Measurements from ENCODE around the gene ZBTB20.

The ZBTB20 gene

DNA sequence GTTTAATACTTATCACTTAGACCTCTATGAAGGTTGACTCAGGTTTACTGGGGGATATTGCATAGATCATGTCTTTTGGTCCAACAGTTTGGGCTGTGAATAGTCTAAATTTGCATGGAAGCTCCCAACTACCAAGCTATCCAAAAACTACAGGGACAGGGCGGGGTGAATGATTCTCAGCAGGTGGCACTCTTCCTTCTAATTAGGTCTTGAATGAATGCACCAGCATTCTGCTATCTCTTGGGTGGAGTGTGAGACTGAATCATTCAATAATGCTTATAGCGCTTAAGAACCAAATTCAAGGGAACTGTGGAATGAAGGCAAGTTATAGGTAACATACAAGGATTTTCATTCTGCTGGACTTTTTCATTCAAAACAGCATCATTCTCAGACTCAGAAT, 507.0 kb downstream of the ZBTB20 start:
- CTCF ChIA-PET: interaction anchor here (1.4 kb wide), 1 partner anchor 15 kb away, joined by 3 read pairs; no protein-coding TSS in a partner anchor
- no peak for DNase-seq (ENCODE audit: low read depth, low spot score)
- H3K4me3 ChIP-seq (ENCODE audit: low read depth, low read length): no peak overlapping the region
- POLR2A ChIA-PET: no interaction called here
- TF ChIP-seq, protein P1, sequence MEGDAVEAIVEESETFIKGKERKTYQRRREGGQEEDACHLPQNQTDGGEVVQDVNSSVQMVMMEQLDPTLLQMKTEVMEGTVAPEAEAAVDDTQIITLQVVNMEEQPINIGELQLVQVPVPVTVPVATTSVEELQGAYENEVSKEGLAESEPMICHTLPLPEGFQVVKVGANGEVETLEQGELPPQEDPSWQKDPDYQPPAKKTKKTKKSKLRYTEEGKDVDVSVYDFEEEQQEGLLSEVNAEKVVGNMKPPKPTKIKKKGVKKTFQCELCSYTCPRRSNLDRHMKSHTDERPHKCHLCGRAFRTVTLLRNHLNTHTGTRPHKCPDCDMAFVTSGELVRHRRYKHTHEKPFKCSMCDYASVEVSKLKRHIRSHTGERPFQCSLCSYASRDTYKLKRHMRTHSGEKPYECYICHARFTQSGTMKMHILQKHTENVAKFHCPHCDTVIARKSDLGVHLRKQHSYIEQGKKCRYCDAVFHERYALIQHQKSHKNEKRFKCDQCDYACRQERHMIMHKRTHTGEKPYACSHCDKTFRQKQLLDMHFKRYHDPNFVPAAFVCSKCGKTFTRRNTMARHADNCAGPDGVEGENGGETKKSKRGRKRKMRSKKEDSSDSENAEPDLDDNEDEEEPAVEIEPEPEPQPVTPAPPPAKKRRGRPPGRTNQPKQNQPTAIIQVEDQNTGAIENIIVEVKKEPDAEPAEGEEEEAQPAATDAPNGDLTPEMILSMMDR (IDR thresholded peaks at IDR 0.05; ENCODE audit: insufficient read depth, low read length, missing control alignments): no peak

DNA sequence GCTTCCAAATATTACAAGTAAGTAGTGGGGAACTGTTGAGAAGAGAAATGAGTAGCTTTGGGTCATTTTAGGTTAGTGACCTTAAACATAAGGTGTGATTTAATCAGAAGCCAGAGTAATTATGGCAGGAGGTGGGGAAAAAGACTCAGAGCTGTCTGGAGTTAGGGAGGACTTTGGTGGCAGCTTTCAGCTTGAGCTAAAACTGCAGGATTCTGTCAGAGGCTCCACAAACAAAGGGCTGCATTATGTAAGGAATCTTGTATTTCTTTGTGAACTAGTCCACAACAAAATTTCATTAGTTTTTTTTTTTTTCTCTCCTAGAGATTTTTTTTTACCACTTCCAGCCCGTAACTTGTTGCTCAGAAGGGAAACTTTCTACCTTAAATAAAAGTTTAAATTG, 507.9 kb downstream of the ZBTB20 start:
- CTCF ChIA-PET: no interaction called here
- H3K4me3 ChIP-seq (ENCODE audit: low read depth, low read length): no peak overlapping the region
- no peak for DNase-seq (ENCODE audit: low read depth, low spot score)
- POLR2A ChIA-PET: no interaction called here
- TF ChIP-seq, protein P1 (IDR thresholded peaks at IDR 0.05; ENCODE audit: insufficient read depth, low read length, missing control alignments): no peak

DNA sequence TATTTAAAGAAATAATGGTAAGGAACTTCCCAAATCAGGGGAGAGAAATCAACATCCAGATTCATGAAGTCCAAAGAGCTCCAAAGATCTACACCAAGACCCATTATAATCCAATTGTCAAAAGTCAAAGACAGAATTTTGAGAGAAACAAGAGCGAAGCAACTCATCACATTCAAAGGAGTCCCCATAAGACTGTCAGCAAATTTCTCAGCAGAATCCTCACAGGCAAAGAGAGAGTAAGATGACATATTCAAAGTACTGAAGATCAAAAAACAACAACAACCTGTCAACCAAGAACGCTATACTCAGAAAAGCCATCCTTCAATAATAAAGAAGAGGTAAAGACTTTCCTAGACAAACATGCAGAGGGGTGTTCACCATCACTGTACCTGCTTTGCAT, 511.2 kb downstream of the ZBTB20 start:
- TF ChIP-seq, protein P1 (IDR thresholded peaks at IDR 0.05; ENCODE audit: insufficient read depth, low read length, missing control alignments): no peak
- ChIA-PET POLR2A (no interaction called here), CTCF (no interaction called here)
- no peak overlapping the region for H3K4me3 ChIP-seq (ENCODE audit: low read depth, low read length)
- DNase-seq (ENCODE audit: low read depth, low spot score): no peak

DNA sequence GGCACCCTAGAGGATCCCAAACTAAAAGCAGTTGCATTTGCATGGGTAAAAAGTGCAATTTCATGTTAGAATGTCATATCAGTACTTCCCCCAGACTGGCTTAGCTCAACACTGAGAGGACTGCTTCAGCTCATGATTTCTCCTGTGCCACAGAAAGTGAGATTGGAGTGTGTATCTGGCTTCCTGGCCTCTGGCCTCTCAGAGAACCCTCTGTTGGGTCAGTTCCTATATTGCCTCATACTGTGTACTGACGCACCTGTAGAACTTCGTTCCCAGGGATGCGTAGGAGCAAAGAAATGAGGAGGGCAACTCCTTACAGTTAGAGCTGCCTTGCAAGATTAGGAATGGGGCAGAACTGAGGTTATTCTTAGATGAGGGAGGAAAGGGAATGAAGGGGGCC, 512.5 kb downstream of the ZBTB20 start:
- DNase-seq (ENCODE audit: low read depth, low spot score): no peak
- H3K4me3 ChIP-seq (ENCODE audit: low read depth, low read length): no peak overlapping the region
- CTCF ChIA-PET: interaction anchor here (0.8 kb wide), 1 partner anchor 10 kb away, joined by 3 read pairs; no protein-coding TSS in a partner anchor
- TF ChIP-seq, protein P1 (IDR thresholded peaks at IDR 0.05; ENCODE audit: insufficient read depth, low read length, missing control alignments): no peak
- POLR2A ChIA-PET: no interaction called here

DNA sequence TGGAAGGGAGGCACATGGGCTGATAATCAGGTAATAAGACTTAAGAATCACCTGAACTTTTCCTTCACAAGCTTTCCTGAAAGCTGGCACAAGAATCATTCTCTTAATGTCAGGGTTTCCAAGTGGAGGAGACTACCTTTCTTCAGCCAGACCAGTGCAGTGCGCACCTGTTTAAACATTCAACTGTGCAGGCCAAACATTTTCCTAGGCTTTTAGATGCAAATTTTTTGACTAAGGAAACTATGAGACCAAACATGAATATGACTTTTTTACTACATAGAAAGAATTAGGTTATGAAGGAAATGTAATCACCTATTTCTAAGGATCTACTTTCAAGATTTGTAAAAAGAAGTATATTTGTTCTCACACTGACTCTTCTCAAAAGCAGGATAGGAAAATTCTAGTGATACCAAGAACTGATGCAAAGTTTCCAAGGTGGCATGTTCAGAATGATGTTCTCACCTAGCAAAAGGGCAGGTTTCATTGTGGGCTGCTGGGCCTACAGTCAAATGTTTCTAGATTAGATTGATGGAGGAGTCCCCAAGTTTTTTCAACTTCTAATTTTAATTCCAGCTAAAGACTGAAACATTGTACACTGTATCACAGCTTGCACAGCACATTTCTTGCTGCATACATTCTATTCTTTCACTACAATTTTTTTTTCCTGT, 514.2 kb downstream of the ZBTB20 start:
- H3K4me3 ChIP-seq (ENCODE audit: low read depth, low read length): no peak overlapping the region
- POLR2A ChIA-PET: no interaction called here
- TF ChIP-seq, protein P1 (IDR thresholded peaks at IDR 0.05; ENCODE audit: insufficient read depth, low read length, missing control alignments): no peak
- CTCF ChIA-PET: no interaction called here
- DNase-seq (ENCODE audit: low read depth, low spot score): no peak

DNA sequence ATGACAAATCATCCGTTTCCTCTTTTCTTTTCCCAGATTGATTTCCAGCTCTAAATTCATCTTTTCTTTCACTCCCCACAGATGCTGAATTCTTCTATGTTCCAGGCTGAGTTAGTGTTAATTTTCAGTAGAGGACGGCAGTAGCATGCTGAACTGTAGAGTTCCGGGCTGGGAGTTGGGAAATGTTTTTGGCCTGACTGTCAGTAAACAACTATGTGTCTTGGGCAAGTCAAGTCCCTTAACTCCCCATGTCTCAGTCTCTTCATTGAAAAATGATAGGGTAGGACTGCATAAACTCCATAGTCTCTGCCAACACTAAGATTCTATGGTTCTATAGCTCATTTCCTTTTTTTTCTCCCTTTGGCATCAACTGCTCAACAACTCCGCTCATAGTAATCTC, 519.3 kb downstream of the ZBTB20 start:
- H3K4me3 ChIP-seq (ENCODE audit: low read depth, low read length): no peak overlapping the region
- no peak for DNase-seq (ENCODE audit: low read depth, low spot score)
- CTCF ChIA-PET: interaction anchor here (1.1 kb wide), 1 partner anchor 100 kb away, joined by 3 read pairs; no protein-coding TSS in a partner anchor
- TF ChIP-seq, protein P1 (IDR thresholded peaks at IDR 0.05; ENCODE audit: insufficient read depth, low read length, missing control alignments): no peak
- POLR2A ChIA-PET: no interaction called here

Measured in AG04449 (cell line).